Caco-2 (cell line): Measurements from ENCODE around the gene C19orf44. TPM values are rescaled to one million over a fixed set of nuclear protein-coding genes. Genes with fewer than 3 reads are reported as not detected.

ENCODE experiments used
- BruUV-seq: library from RNA; stranded (reverse); fragments of 400-500 nt; replicated peaks from 2 replicates; lab custom pipeline; 2021; lab: Mats Ljungman, UMichigan
- CTCF ChIA-PET: fragments of 300-600 bp; sonication (Branson Sonifier 250); formaldehyde crosslinking; loops from one replicate; lab custom pipeline; 2022; ENCODE audit warnings: antibody characterized with exemption; lab: Charles Lee
- POLR2A ChIA-PET: fragments of 300-600 bp; sonication (Branson Sonifier 250); formaldehyde crosslinking; loops from one replicate; lab custom pipeline; 2022; ENCODE audit warnings: antibody characterized with exemption; lab: Charles Lee
- DNase-seq, 2 experiments: peaks; one replicate each; pipeline versions ENCODE4 v3.0.0 to v3.0.0-alpha.2; 2020 to 2022
- H3K27me3 ChIP-seq: replicated peaks from 2 replicates; pipeline ENCODE4 v1.6.0; 2011; ENCODE audit warnings: low read length; ENCODE audit not compliant: control insufficient read depth, insufficient read depth
- H3K36me3 ChIP-seq: 2 replicates; pipeline ENCODE4 v1.5.1; 2011; ENCODE audit warnings: low read length; ENCODE audit not compliant: control insufficient read depth, insufficient read depth
- H3K4me1 ChIP-seq: fragments of 250-450 bp; sonication (Bioruptor Pico); 2 replicates; pipeline ENCODE4 v1.5.1; 2020; ENCODE audit warnings: mild to moderate bottlenecking
- H3K4me3 ChIP-seq: 2 replicates; pipeline ENCODE4 v1.5.1; 2011; ENCODE audit warnings: low read depth, mild to moderate bottlenecking, control low read depth, low read length
- H3K9me3 ChIP-seq: fragments of 250-450 bp; sonication (Bioruptor Pico); 2 replicates; pipeline ENCODE4 v1.5.1; 2020; ENCODE audit warnings: mild to moderate bottlenecking, moderate library complexity
- H3K27ac Mint-ChIP-seq: one replicate; pipeline ENCODE4 v1.8.0; 2022; ENCODE audit warnings: mixed read lengths; ENCODE audit not compliant: unreplicated experiment
- H3K27me3 Mint-ChIP-seq: one replicate; pipeline ENCODE4 v1.8.0; 2022; ENCODE audit warnings: mixed read lengths; ENCODE audit not compliant: insufficient read depth, unreplicated experiment
- H3K36me3 Mint-ChIP-seq: one replicate; pipeline ENCODE4 v1.8.0; 2022; ENCODE audit warnings: mild to moderate bottlenecking, mixed read lengths; ENCODE audit not compliant: insufficient read depth, unreplicated experiment
- H3K4me1 Mint-ChIP-seq: one replicate; pipeline ENCODE4 v1.8.0; 2022; ENCODE audit warnings: low read depth, mixed read lengths; ENCODE audit not compliant: unreplicated experiment
- H3K4me3 Mint-ChIP-seq: one replicate; pipeline ENCODE4 v1.8.0; 2022; ENCODE audit warnings: mild to moderate bottlenecking, moderate library complexity, mixed read lengths; ENCODE audit not compliant: unreplicated experiment
- H3K9me3 Mint-ChIP-seq: one replicate; pipeline ENCODE4 v1.8.0; 2022; ENCODE audit warnings: mixed read lengths; ENCODE audit not compliant: unreplicated experiment
- intact Hi-C: fragments of 100-400 bp; cut with micrococcal nuclease; formaldehyde crosslinking; loops from one replicate; pipeline ENCODE4 v1.10.0; 2022; ENCODE audit not compliant: unreplicated experiment
- total RNA-seq: library from RNA; stranded (reverse); gene quantifications from 2 replicates; pipeline ENCODE4 v1.2.3, GENCODE V29; 2022
- TF ChIP-seq, protein P1 (sequence below), 2 experiments: fragments of 200-600 bp in 1 of 2; IDR thresholded peaks; 1 replicate in 1 of 2; 2 replicates in 1 of 2; pipeline versions ENCODE4 v1.5.1 to v1.8.0; 2011 to 2022; ENCODE audit warnings: antibody characterized with exemption in 1 of 2, control low read depth in 1 of 2, inconsistent platforms in 1 of 2, low read depth in 1 of 2, low read length in 1 of 2, mild to moderate bottlenecking in 1 of 2, moderate library complexity in 1 of 2; ENCODE audit not compliant: insufficient read depth in 1 of 2, severe bottlenecking in 1 of 2, unreplicated experiment in 1 of 2

C19orf44 gene
- total RNA-seq, 1 experiment from 2014 or later = 3.4 TPM

DNA sequence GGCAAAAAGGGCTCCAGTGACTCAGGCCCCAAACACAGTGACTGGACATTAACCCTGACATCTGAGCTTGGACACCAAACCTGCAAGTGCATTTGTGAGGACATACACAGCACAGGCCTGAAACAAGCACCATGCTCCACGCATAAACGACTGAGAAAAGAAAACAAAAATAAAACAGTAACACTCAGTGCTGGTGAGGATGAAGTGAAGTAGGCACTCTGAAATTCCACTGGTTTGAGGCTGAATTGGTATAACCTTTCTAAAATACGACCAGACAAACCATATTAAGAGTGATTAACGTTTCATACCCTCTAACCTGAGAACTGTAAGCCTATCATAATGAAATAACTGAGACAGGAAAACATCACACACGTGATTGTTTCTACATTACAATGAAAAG, 70.5 kb downstream of the C19orf44 start:
- Mint-ChIP-seq H3K27me3 (no peaks in the 10 kb centered on the region), H3K36me3 (peaks cover 74% of the 10 kb centered on the region), H3K9me3 (no peaks in the 10 kb centered on the region), H3K27ac (no peak overlapping the region), H3K4me3 (no peak overlapping the region), H3K4me1 (peaks cover 12% of the 10 kb centered on the region)
- no peaks in the 10 kb centered on the region for H3K27me3 ChIP-seq
- ChIA-PET CTCF (no interaction called here), POLR2A (no interaction called here)
- no peaks in the 10 kb centered on the region for H3K9me3 ChIP-seq
- H3K4me3 ChIP-seq = no peak overlapping the region
- intact Hi-C loops = no loop called here
- H3K36me3 ChIP-seq = peaks cover 6% of the 10 kb centered on the region
- BruUV-seq = no TSS peak
- TF ChIP-seq, protein P1, sequence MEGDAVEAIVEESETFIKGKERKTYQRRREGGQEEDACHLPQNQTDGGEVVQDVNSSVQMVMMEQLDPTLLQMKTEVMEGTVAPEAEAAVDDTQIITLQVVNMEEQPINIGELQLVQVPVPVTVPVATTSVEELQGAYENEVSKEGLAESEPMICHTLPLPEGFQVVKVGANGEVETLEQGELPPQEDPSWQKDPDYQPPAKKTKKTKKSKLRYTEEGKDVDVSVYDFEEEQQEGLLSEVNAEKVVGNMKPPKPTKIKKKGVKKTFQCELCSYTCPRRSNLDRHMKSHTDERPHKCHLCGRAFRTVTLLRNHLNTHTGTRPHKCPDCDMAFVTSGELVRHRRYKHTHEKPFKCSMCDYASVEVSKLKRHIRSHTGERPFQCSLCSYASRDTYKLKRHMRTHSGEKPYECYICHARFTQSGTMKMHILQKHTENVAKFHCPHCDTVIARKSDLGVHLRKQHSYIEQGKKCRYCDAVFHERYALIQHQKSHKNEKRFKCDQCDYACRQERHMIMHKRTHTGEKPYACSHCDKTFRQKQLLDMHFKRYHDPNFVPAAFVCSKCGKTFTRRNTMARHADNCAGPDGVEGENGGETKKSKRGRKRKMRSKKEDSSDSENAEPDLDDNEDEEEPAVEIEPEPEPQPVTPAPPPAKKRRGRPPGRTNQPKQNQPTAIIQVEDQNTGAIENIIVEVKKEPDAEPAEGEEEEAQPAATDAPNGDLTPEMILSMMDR (IDR thresholded peaks at IDR 0.05; ENCODE audit: insufficient read depth in 1 of 2, low read depth in 1 of 2, low read length in 1 of 2, severe bottlenecking in 1 of 2, unreplicated experiment in 1 of 2) = no peak
- DNase-seq = no peak
- H3K4me1 ChIP-seq = peaks cover 21% of the 10 kb centered on the region

DNA sequence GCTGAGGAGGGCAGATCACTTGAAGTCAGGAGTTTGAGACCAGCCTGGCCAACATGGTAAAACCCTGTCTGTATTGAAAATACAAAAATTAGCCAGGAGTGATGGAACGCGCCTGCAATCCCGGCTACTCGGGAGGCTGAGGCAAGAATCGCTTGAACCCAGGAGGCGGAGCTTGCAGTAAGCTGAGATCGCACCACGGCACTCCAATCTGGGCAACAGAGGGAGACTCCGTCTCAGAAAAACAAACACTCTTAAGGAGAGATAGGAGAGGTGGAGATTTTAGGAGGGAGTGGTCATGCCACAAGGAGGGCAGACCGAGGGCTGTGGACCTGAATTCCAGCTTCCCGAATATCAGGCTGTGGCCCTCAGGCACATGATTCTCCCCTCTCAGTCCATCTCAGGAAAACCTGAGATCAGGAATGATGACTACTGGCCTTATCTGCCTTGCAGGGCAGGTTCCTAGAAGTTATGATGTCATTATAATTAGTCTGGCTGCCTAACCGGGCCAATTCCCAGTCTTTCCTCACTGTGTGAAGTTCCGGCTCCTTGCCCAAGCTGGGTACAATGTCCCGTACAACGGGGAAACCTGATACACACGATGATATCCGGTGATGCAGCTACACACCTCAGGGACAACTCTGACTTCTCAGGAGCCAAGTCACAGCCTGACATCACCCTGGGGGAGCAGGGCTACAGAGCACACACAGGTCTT, 73.6 kb downstream of the C19orf44 start:
- peaks cover 11% of the 10 kb centered on the region for H3K4me1 Mint-ChIP-seq
- H3K27ac Mint-ChIP-seq = peak overlapping the region; percentile 98
- H3K4me1 ChIP-seq = peaks cover 17% of the 10 kb centered on the region
- H3K4me3 ChIP-seq = no peak overlapping the region
- peaks cover 72% of the 10 kb centered on the region for H3K36me3 Mint-ChIP-seq
- H3K9me3 ChIP-seq = no peaks in the 10 kb centered on the region
- H3K9me3 Mint-ChIP-seq = no peaks in the 10 kb centered on the region
- no peak for DNase-seq
- ChIA-PET POLR2A (no interaction called here), CTCF (no interaction called here)
- no peaks in the 10 kb centered on the region for H3K27me3 Mint-ChIP-seq
- no TSS peak for BruUV-seq
- TF ChIP-seq, protein P1 (IDR thresholded peaks at IDR 0.05; ENCODE audit: insufficient read depth in 1 of 2, low read depth in 1 of 2, low read length in 1 of 2, severe bottlenecking in 1 of 2, unreplicated experiment in 1 of 2) = no peak
- peaks cover 5% of the 10 kb centered on the region for H3K36me3 ChIP-seq
- H3K4me3 Mint-ChIP-seq = no peak overlapping the region
- intact Hi-C loops = no loop called here
- H3K27me3 ChIP-seq = no peaks in the 10 kb centered on the region

Other genes starting within 250 kb of the C19orf44 start
- 0.77 and 1.2 TPM in 2 replicates for gene KLF2, start 171.6 kb upstream of the C19orf44 start, total RNA-seq
- 45.0 and 52.5 TPM in 2 replicates for gene EPS15L1, start 24.4 kb upstream of the C19orf44 start, total RNA-seq
- 0.32 TPM in 1 of 2 replicates, not detected in the other for gene CALR3, start 227 bp upstream of the C19orf44 start, total RNA-seq
- 66.1 and 78.6 TPM in 2 replicates for gene CHERP, start 46.0 kb downstream of the C19orf44 start, total RNA-seq
- gene SLC35E1, start 76.0 kb downstream of the C19orf44 start, total RNA-seq = 37.9 and 41.3 TPM in 2 replicates
- 11.4 and 11.6 TPM in 2 replicates for gene MED26, start 131.8 kb downstream of the C19orf44 start, total RNA-seq
- 65.3 and 74.4 TPM in 2 replicates for gene SMIM7, start 163.8 kb downstream of the C19orf44 start, total RNA-seq
- gene TMEM38A, start 164.7 kb downstream of the C19orf44 start, total RNA-seq = 3.8 and 4.5 TPM in 2 replicates
- not detected in 2 replicates for gene NWD1, start 223.5 kb downstream of the C19orf44 start, total RNA-seq